Neural progenitor cell (in vitro differentiated cells): ENCODE measurements around the gene TRPM3.

Experiments
- EZH2phosphoT487 ChIP-seq: fragments of 200-600 bp; sonication (generic); IDR thresholded peaks from 2 replicates; pipeline ENCODE4 v1.6.1; 2017; ENCODE audit warnings: antibody characterized with exemption
- TF ChIP-seq, protein P1 (sequence below): fragments of 200-600 bp; sonication (generic); IDR thresholded peaks from 2 replicates; pipeline ENCODE4 v1.5.1; 2017; ENCODE audit warnings: antibody characterized with exemption, mild to moderate bottlenecking

DNA sequence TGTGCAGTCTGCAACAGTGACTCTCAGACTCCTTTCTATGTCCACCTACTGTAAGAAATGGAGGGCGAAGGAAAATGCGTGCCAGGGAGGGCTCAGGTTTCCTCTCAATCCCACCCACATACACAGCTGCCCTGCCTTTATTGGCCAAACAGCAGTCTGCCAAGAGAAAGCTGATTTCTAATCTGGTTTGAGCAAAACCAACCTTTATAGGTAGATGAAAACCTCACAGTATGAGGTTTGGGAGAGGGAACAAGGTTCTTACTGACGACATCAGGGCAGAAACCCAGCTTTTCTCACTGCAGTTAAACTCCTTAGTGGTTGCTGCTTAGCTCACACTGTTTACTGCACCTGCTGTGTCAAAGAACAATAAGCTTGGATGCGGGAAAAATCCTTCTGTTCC is 554.7 kb downstream of the TRPM3 start:
- TF ChIP-seq, protein P1, sequence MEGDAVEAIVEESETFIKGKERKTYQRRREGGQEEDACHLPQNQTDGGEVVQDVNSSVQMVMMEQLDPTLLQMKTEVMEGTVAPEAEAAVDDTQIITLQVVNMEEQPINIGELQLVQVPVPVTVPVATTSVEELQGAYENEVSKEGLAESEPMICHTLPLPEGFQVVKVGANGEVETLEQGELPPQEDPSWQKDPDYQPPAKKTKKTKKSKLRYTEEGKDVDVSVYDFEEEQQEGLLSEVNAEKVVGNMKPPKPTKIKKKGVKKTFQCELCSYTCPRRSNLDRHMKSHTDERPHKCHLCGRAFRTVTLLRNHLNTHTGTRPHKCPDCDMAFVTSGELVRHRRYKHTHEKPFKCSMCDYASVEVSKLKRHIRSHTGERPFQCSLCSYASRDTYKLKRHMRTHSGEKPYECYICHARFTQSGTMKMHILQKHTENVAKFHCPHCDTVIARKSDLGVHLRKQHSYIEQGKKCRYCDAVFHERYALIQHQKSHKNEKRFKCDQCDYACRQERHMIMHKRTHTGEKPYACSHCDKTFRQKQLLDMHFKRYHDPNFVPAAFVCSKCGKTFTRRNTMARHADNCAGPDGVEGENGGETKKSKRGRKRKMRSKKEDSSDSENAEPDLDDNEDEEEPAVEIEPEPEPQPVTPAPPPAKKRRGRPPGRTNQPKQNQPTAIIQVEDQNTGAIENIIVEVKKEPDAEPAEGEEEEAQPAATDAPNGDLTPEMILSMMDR, result no peak
- TF ChIP-seq EZH2phosphoT487, result no peak
